Keratinocyte (primary cell): ENCODE results near the gene KCNH1.

Experiments
- EZH2 ChIP-seq: IDR thresholded peaks from one replicate; pipeline ENCODE4 v1.6.1; 2012; ENCODE audit warnings: inconsistent platforms, mild to moderate bottlenecking, low read length, moderate library complexity
- TF ChIP-seq, protein P1 (sequence below), 3 experiments: IDR thresholded peaks in 1 of 3; conservative IDR thresholded peaks in 1 of 3; optimal IDR thresholded peaks in 1 of 3; 2 replicates in 2 of 3; 3 replicates in 1 of 3; pipeline versions ENCODE3 to v1.5.1; 2011; ENCODE audit warnings: low read length in 3 of 3, mild to moderate bottlenecking in 3 of 3, moderate library complexity in 2 of 3, control low read depth in 1 of 3, inconsistent platforms in 1 of 3; ENCODE audit not compliant: insufficient read depth in 2 of 3; ENCODE audit errors: extremely low read depth in 1 of 3

DNA sequence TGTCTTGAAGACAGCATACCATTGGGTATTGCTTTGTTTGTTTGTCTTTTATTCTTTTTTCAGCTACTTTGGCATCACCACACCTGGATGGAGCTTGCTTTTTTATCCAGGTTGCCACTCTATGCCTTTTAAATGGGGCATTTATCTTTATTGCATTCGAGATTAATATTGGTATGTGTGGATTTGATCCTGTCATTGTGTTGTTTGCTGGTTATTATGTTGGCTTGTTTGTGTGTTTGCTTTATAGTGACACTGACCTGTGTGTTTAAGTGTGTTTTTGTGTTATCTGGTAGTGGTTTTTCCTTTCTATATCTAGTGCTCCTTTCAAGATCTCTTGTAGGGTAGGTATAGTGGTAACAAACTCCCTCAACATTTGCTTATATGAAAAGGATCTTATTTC, 24.9 kb upstream of the KCNH1 start:
- TF ChIP-seq, protein P1, sequence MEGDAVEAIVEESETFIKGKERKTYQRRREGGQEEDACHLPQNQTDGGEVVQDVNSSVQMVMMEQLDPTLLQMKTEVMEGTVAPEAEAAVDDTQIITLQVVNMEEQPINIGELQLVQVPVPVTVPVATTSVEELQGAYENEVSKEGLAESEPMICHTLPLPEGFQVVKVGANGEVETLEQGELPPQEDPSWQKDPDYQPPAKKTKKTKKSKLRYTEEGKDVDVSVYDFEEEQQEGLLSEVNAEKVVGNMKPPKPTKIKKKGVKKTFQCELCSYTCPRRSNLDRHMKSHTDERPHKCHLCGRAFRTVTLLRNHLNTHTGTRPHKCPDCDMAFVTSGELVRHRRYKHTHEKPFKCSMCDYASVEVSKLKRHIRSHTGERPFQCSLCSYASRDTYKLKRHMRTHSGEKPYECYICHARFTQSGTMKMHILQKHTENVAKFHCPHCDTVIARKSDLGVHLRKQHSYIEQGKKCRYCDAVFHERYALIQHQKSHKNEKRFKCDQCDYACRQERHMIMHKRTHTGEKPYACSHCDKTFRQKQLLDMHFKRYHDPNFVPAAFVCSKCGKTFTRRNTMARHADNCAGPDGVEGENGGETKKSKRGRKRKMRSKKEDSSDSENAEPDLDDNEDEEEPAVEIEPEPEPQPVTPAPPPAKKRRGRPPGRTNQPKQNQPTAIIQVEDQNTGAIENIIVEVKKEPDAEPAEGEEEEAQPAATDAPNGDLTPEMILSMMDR (optimal IDR thresholded peaks at IDR 0.05 in 1 of 3, IDR thresholded peaks at IDR 0.05 in 1 of 3, conservative IDR thresholded peaks at IDR 0.05 in 1 of 3; ENCODE audit: extremely low read depth in 1 of 3, insufficient read depth in 2 of 3, low read length in 3 of 3) = no peak
- no peak for TF ChIP-seq EZH2
